ENCODE data around the gene SYCE3.
"Not testable (repeated sequence)": the region's sequence is repeated elsewhere in the genome, so short reads cannot be mapped to it uniquely, and the experiment has no call there.

SYCE3 gene

GRCh38 chr22:50608996-50609395 lies 46.3 kb upstream of the SYCE3 start:
- POLR2A ChIA-PET, result no interaction called here
- no peak overlapping the region for H3K27ac ChIP-seq (ENCODE audit: extremely low read depth, low read depth, low read length)
- CTCF ChIA-PET, result interaction anchor here (0.9 to 1.4 kb wide), 2 partner anchors 15 to 33 kb away, joined by 3 read pairs; no protein-coding TSS in a partner anchor
- TF ChIP-seq GFI1B (tag by site-specific recombination; IDR thresholded peaks at IDR 0.05) (no peak), KLF9 (tag by site-specific recombination; IDR thresholded peaks at IDR 0.05; ENCODE audit: low read depth) (no peak), ZNF600 (tag by site-specific recombination; IDR thresholded peaks at IDR 0.05) (no peak), ZNF596 (tag by site-specific recombination; IDR thresholded peaks at IDR 0.05) (no peak)
- TF ChIP-seq, protein P1, sequence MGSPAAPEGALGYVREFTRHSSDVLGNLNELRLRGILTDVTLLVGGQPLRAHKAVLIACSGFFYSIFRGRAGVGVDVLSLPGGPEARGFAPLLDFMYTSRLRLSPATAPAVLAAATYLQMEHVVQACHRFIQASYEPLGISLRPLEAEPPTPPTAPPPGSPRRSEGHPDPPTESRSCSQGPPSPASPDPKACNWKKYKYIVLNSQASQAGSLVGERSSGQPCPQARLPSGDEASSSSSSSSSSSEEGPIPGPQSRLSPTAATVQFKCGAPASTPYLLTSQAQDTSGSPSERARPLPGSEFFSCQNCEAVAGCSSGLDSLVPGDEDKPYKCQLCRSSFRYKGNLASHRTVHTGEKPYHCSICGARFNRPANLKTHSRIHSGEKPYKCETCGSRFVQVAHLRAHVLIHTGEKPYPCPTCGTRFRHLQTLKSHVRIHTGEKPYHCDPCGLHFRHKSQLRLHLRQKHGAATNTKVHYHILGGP (tag by site-specific recombination; IDR thresholded peaks at IDR 0.05), result no peak
- H3K4me1 ChIP-seq (ENCODE audit: control insufficient read depth, insufficient read depth, low read length), result peaks cover 4% of the 10 kb centered on the region; the same call in 1 of the 2 replicates
- H3K9me3 ChIP-seq (ENCODE audit: control insufficient read depth, insufficient read depth, low read depth, low read length), result no peaks in the 10 kb centered on the region
- no peak overlapping the region for H3K4me3 ChIP-seq (ENCODE audit: low read depth, low read length)
- H3K36me3 ChIP-seq (ENCODE audit: control insufficient read depth in 2 of 2, insufficient read depth in 1 of 2, low read length in 2 of 2), result peaks cover 0 to 58% of the 10 kb centered on the region in 2 experiments; a peak in 1 of 3 replicates

GRCh38 chr22:50608058-50608840 lies 45.5 kb upstream of the SYCE3 start:
- H3K27ac ChIP-seq (ENCODE audit: extremely low read depth, low read depth, low read length); H3K4me3 ChIP-seq (ENCODE audit: low read depth, low read length); H3K9me3 ChIP-seq (ENCODE audit: control insufficient read depth, insufficient read depth, low read depth, low read length); H3K4me1 ChIP-seq (ENCODE audit: control insufficient read depth, insufficient read depth, low read length); POLR2A ChIA-PET: not testable (repeated sequence)
- CTCF ChIA-PET, result interaction anchor here (0.9 kb wide), 1 partner anchor 15 kb away, joined by 3 read pairs; no protein-coding TSS in a partner anchor
- H3K36me3 ChIP-seq (ENCODE audit: control insufficient read depth in 2 of 2, insufficient read depth in 1 of 2, low read length in 2 of 2), result peaks cover 0 to 64% of the 10 kb centered on the region in 2 experiments; a peak in 1 of 3 replicates

- POLR2A ChIA-PET, result no interaction called here
- Histone ChIP-seq H3K4me1 (ENCODE audit: control insufficient read depth, insufficient read depth, low read length) (peaks cover 4% of the 10 kb centered on the region; the same call in 1 of the 2 replicates), H3K36me3 (ENCODE audit: control insufficient read depth in 2 of 2, insufficient read depth in 1 of 2, low read length in 2 of 2) (peaks cover 0 to 70% of the 10 kb centered on the region in 2 experiments; a peak in 1 of 3 replicates), H3K27ac (ENCODE audit: extremely low read depth, low read depth, low read length) (no peak overlapping the region), H3K9me3 (ENCODE audit: control insufficient read depth, insufficient read depth, low read depth, low read length) (no peaks in the 10 kb centered on the region), H3K4me3 (ENCODE audit: low read depth, low read length) (no peak overlapping the region)
- TF ChIP-seq PRDM2 (tag by site-specific recombination; IDR thresholded peaks at IDR 0.05; ENCODE audit: borderline replicate concordance) (no peak), ZNF112 (tag by site-specific recombination; IDR thresholded peaks at IDR 0.05) (no peak), ZNF518A (tag by site-specific recombination; conservative IDR thresholded peaks at IDR 0.05; ENCODE audit: low read depth) (no peak), ZNF157 (tag by site-specific recombination; IDR thresholded peaks at IDR 0.05) (no peak), ZNF654 (tag by site-specific recombination; IDR thresholded peaks at IDR 0.05; ENCODE audit: low read depth) (no peak)
- TF ChIP-seq, protein P2, sequence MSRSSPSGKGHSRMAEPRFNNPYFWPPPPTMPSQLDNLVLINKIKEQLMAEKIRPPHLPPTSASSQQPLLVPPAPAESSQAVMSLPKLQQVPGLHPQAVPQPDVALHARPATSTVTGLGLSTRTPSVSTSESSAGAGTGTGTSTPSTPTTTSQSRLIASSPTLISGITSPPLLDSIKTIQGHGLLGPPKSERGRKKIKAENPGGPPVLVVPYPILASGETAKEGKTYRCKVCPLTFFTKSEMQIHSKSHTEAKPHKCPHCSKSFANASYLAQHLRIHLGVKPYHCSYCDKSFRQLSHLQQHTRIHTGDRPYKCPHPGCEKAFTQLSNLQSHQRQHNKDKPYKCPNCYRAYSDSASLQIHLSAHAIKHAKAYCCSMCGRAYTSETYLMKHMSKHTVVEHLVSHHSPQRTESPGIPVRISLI (tag by site-specific recombination; IDR thresholded peaks at IDR 0.05), result no peak
- CTCF ChIA-PET, result interaction anchor here (0.7 to 1.9 kb wide), 2 partner anchors 45 to 62 kb away, joined by 3 to 5 read pairs; partner anchors contain the start of genes KLHDC7B and SYCE3
Observed at GRCh38 chr22:50607659-50608020, 44.9 kb upstream of the SYCE3 start.
